Hepatocyte (in vitro differentiated cells): ENCODE results near the gene CYREN. TPM values are rescaled to one million over a fixed set of nuclear protein-coding genes. Genes with fewer than 3 reads are reported as not detected.

ENCODE experiments used
- DNase-seq: peaks from one replicate; pipeline ENCODE4 v3.0.0-alpha.2; 2016; ENCODE audit warnings: low spot score
- H2AFZ ChIP-seq: fragments of 200-600 bp; sonication (generic); 2 replicates; pipeline ENCODE4 v1.6.0; 2016; ENCODE audit warnings: antibody characterized with exemption, mild to moderate bottlenecking
- H3K27ac ChIP-seq: fragments of 200-600 bp; sonication (generic); 2 replicates; pipeline ENCODE4 v1.5.1; 2016; ENCODE audit warnings: mild to moderate bottlenecking
- H3K27me3 ChIP-seq: fragments of 200-600 bp; sonication (generic); 2 replicates; pipeline ENCODE4 v1.6.1; 2016
- H3K36me3 ChIP-seq: fragments of 200-600 bp; sonication (generic); replicated peaks from 2 replicates; pipeline ENCODE4 v1.5.1; 2016; ENCODE audit warnings: low read depth; ENCODE audit not compliant: insufficient read depth
- H3K4me1 ChIP-seq: fragments of 200-600 bp; sonication (generic); 2 replicates; pipeline ENCODE4 v1.5.1; 2016; ENCODE audit warnings: mild to moderate bottlenecking, moderate library complexity; ENCODE audit not compliant: insufficient read depth
- H3K4me2 ChIP-seq: fragments of 200-600 bp; sonication (generic); 2 replicates; pipeline ENCODE4 v1.6.0; 2016
- H3K4me3 ChIP-seq: fragments of 200-600 bp; sonication (generic); 2 replicates; pipeline ENCODE4 v1.5.1; 2016; ENCODE audit warnings: mild to moderate bottlenecking
- H3K79me2 ChIP-seq: fragments of 200-600 bp; sonication (generic); 2 replicates; pipeline ENCODE4 v1.6.0; 2017; ENCODE audit warnings: mild to moderate bottlenecking
- H3K9me2 ChIP-seq: fragments of 200-600 bp; sonication (generic); replicated peaks from 2 replicates; pipeline ENCODE4 v1.6.0; 2017; ENCODE audit warnings: mild to moderate bottlenecking; ENCODE audit not compliant: insufficient read depth
- H3K9me3 ChIP-seq: fragments of 200-600 bp; sonication (generic); 2 replicates; pipeline ENCODE4 v1.5.1; 2016; ENCODE audit warnings: low read depth, mild to moderate bottlenecking
- H4K20me1 ChIP-seq: fragments of 200-600 bp; sonication (generic); 2 replicates; pipeline ENCODE4 v1.6.0; 2016; ENCODE audit warnings: mild to moderate bottlenecking; ENCODE audit not compliant: insufficient read depth, poor library complexity, severe bottlenecking
- CTCF ChIP-seq: fragments of 200-600 bp; sonication (generic); IDR thresholded peaks from 2 replicates; pipeline ENCODE4 v1.5.1; 2016; ENCODE audit warnings: antibody characterized with exemption, mild to moderate bottlenecking; ENCODE audit not compliant: poor library complexity
- EZH2 ChIP-seq: fragments of 200-600 bp; sonication (generic); IDR thresholded peaks from 2 replicates; pipeline ENCODE4 v1.6.1; 2016; ENCODE audit warnings: antibody characterized with exemption, mild to moderate bottlenecking, borderline replicate concordance
- EZH2phosphoT487 ChIP-seq: fragments of 200-600 bp; sonication (generic); IDR thresholded peaks from one replicate; pipeline ENCODE4 v1.6.1; 2018; ENCODE audit warnings: antibody characterized with exemption, mild to moderate bottlenecking, low read depth, moderate library complexity; ENCODE audit not compliant: unreplicated experiment, severe bottlenecking
- WGBS: methylation state at CpG from one replicate; pipeline ENCODE4 v1.1.6; 2016; ENCODE audit warnings: low lambda C conversion rate; ENCODE audit errors: missing lambda C conversion rate; 5-methylcytosine and 5-hydroxymethylcytosine counted together
- polyA plus RNA-seq: library from polyadenylated mRNA; unstranded; fragments of >200 nt; fragmentation: Nextera tagmentation; extraction: Ambion mirVana; gene quantifications from 2 replicates; pipeline ENCODE4 v1.2.1, GENCODE V29; 2016
- total RNA-seq: library from RNA; depleted of rRNA; stranded (reverse); fragments of >200 nt; gene quantifications from 2 replicates; pipeline ENCODE4 v1.2.3, GENCODE V29; 2014

Gene CYREN
- total RNA-seq, result 41.6 and 43.2 TPM in 2 replicates
- 45.2 and 53.5 TPM in 2 replicates for polyA plus RNA-seq

DNA sequence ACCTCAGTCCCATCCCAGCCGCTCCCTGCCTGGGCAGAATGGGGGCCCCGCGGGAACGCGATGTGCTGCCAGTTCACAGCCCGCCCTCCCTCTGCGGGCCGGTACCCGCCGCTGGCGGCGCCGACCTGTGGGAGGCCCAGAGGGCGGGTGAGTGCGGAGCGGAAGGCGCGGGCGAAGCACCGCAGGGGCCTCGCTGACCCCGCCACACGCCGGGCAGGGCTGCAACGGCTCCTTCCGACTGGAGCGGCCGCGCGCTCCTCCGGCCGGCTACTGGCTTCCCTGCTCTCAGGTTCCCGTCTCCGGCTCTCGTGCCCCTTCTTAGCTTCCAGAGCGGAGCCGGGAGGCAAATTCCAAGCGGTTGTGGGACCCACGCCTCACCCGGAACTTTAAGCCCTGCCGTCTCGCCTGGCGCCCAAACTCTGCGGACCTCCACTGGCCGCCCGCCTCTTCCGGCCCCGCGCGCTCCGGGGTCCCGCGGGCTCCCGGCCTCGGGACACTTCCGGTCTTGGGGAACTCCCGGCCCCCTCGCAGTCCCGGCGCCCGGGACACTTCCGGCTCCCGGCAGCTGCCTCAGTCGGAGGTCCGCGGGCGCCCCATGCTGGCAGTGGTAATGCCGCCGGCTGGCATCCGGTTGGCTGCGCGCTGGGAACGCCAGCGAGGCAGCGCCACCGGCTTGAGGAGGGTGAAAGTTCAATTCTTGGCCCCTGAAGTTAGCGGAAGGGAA is at the start of gene CYREN:
CYREN (minus strand) TSS at position 434 of the 724 bp plus-strand sequence. CDS start 1,785 bp downstream, outside the sequence.
- TF ChIP-seq EZH2 (no peak), CTCF (peak; percentile 93), EZH2phosphoT487 (no peak)
- H3K9me3 ChIP-seq, result no peaks in the 10 kb centered on the region
- H3K27me3 ChIP-seq, result no peaks in the 10 kb centered on the region
- no peaks in the 10 kb centered on the region for H3K9me2 ChIP-seq
- WGBS, result 1% methylated on average over 75 of the region's 77 CpGs
- peaks cover 19% of the 10 kb centered on the region for H3K79me2 ChIP-seq
- H3K4me2 ChIP-seq, result peak within 1 kb of the TSS; percentile 87
- no peaks in the 10 kb centered on the region for H3K36me3 ChIP-seq
- no peaks in the 10 kb centered on the region for H4K20me1 ChIP-seq
- H3K4me3 ChIP-seq, result peak within 1 kb of the TSS; percentile 64
- peaks cover 28% of the 10 kb centered on the region for H3K4me1 ChIP-seq
- H2AFZ ChIP-seq, result peak within 1 kb of the TSS; percentile 62
- H3K27ac ChIP-seq, result peak within 1 kb of the TSS; percentile 95
- peak; percentile 97 for DNase-seq

GRCh38 chr7:135217645-135218509 is 47.4 kb upstream of the CYREN start:
- 81% methylated on average over 5 of the region's 5 CpGs for WGBS
- no peak overlapping the region for H3K4me2 ChIP-seq
- TF ChIP-seq EZH2 (no peak), EZH2phosphoT487 (no peak), CTCF (no peak)
- no peaks in the 10 kb centered on the region for H3K36me3 ChIP-seq
- H3K27me3 ChIP-seq, result no peaks in the 10 kb centered on the region
- no peak overlapping the region for H3K27ac ChIP-seq
- no peak overlapping the region for H2AFZ ChIP-seq
- H3K9me2 ChIP-seq, result no peaks in the 10 kb centered on the region
- H3K9me3 ChIP-seq, result no peaks in the 10 kb centered on the region
- no peaks in the 10 kb centered on the region for H3K79me2 ChIP-seq
- peak; percentile 34 for DNase-seq
- no peaks in the 10 kb centered on the region for H3K4me1 ChIP-seq
- no peaks in the 10 kb centered on the region for H4K20me1 ChIP-seq
- H3K4me3 ChIP-seq, result no peak overlapping the region

DNA sequence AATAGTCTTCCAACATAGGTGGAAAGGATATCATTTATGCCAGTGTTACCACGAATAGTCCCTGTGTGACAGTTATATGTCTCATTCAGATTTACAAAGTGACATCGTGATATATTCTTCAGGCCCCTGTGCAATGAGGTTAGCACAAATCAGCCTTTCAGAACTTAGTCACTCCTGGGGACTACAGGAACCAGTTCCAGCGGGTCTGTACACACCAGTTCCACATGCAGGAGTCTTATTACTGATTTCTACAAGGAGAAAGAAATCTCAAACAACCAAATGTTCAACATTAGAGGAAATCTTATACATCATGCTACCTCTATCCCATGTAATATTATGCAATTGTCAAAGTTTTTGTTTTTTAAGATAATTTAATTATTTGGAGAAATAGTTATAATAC is 45.2 kb upstream of the CYREN start:
- no peaks in the 10 kb centered on the region for H3K9me2 ChIP-seq
- H3K27me3 ChIP-seq, result no peaks in the 10 kb centered on the region
- H4K20me1 ChIP-seq, result no peaks in the 10 kb centered on the region
- H3K4me3 ChIP-seq, result no peak overlapping the region
- WGBS, result 89% methylated on average over 3 of the region's 3 CpGs
- TF ChIP-seq EZH2 (no peak), EZH2phosphoT487 (no peak), CTCF (no peak)
- H2AFZ ChIP-seq, result no peak overlapping the region
- no peak overlapping the region for H3K27ac ChIP-seq
- DNase-seq, result no peak
- no peaks in the 10 kb centered on the region for H3K79me2 ChIP-seq
- no peak overlapping the region for H3K4me2 ChIP-seq
- H3K9me3 ChIP-seq, result no peaks in the 10 kb centered on the region
- no peaks in the 10 kb centered on the region for H3K4me1 ChIP-seq
- H3K36me3 ChIP-seq, result no peaks in the 10 kb centered on the region
